ENCODE data around the gene ARMC9.

Gene ARMC9

GRCh38 chr2:231280846-231281245, 82.4 kb downstream of the ARMC9 start:
- no peak overlapping the region for H3K4me3 ChIP-seq (replicated peaks; ENCODE audit: low read depth, low read length)
- DNase-seq (ENCODE audit: low read depth), result no peak
- TF ChIP-seq, protein P1, sequence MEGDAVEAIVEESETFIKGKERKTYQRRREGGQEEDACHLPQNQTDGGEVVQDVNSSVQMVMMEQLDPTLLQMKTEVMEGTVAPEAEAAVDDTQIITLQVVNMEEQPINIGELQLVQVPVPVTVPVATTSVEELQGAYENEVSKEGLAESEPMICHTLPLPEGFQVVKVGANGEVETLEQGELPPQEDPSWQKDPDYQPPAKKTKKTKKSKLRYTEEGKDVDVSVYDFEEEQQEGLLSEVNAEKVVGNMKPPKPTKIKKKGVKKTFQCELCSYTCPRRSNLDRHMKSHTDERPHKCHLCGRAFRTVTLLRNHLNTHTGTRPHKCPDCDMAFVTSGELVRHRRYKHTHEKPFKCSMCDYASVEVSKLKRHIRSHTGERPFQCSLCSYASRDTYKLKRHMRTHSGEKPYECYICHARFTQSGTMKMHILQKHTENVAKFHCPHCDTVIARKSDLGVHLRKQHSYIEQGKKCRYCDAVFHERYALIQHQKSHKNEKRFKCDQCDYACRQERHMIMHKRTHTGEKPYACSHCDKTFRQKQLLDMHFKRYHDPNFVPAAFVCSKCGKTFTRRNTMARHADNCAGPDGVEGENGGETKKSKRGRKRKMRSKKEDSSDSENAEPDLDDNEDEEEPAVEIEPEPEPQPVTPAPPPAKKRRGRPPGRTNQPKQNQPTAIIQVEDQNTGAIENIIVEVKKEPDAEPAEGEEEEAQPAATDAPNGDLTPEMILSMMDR (IDR thresholded peaks at IDR 0.05; ENCODE audit: low read length, missing control alignments), result no peak

- no peak overlapping the region for H3K4me3 ChIP-seq (replicated peaks; ENCODE audit: low read depth, low read length)
- TF ChIP-seq, protein P1 (IDR thresholded peaks at IDR 0.05; ENCODE audit: low read length, missing control alignments), result no peak
- no peak for DNase-seq (ENCODE audit: low read depth)
Measured at GRCh38 chr2:231284296-231284695, 85.9 kb downstream of the ARMC9 start.

DNA sequence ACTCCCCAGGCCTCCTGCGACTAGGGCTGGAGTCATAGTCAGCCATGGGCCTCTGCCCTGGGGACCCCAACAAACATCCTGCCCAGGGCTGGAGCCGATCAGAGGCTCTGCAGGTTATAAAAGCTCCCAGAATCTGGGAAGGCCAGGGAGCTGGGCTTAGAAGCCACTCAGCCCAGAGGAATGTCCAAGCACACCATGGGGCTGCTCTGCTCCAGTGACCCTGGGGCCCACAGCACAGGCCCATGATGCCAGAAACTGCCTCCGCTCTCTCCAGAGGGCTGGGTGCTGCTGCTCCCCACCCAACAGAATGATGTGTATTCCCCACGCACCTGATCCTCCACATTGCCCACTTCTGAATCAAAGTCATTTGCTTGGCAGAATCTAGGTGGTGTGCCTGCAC, 88.5 kb downstream of the ARMC9 start:
- no peak for DNase-seq (ENCODE audit: low read depth)
- H3K4me3 ChIP-seq (replicated peaks; ENCODE audit: low read depth, low read length), result no peak overlapping the region
- TF ChIP-seq, protein P1 (IDR thresholded peaks at IDR 0.05; ENCODE audit: low read length, missing control alignments), result no peak

- TF ChIP-seq, protein P1 (IDR thresholded peaks at IDR 0.05; ENCODE audit: low read length, missing control alignments), result no peak
- no peak overlapping the region for H3K4me3 ChIP-seq (replicated peaks; ENCODE audit: low read depth, low read length)
- DNase-seq (ENCODE audit: low read depth), result no peak
Measured at GRCh38 chr2:231287696-231288095, 89.3 kb downstream of the ARMC9 start.

GRCh38 chr2:231288590-231288989, 90.2 kb downstream of the ARMC9 start:
- no peak overlapping the region for H3K4me3 ChIP-seq (replicated peaks; ENCODE audit: low read depth, low read length)
- TF ChIP-seq, protein P1 (IDR thresholded peaks at IDR 0.05; ENCODE audit: low read length, missing control alignments), result no peak
- no peak for DNase-seq (ENCODE audit: low read depth)

DNA sequence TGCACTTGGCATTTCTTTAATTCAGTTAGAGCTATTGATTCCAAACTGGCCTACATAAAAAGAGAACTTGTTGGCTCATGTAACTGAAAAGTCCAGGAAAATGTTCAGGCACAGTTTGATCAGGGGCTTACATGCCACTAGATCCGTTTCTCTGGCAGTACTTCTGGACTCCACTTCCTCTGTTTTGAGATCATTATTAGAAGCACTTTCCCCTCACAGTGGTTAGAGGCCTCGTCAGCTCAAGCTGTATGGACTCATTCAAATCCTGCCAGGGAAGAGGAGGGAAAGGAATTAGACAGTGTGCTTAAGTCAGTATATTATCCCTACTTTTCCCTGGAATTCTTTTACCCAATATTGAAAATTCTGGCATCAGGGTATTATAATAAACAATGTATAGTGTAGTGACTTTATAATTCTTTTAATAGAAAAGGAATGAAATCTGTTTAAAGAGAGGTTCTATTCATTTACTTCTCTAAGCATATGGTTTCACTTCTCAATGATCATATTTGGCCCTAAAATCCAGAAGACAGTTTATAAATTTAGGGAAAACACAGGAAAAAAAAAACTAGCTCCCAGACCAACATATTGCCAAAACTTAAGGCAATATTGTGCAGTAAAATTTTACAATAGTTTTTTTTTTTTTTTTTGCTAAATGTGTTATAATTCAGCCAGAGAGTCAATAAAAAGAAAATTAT, 92.0 kb downstream of the ARMC9 start:
- DNase-seq (ENCODE audit: low read depth), result no peak
- H3K4me3 ChIP-seq (replicated peaks; ENCODE audit: low read depth, low read length), result no peak overlapping the region
- TF ChIP-seq, protein P1 (IDR thresholded peaks at IDR 0.05; ENCODE audit: low read length, missing control alignments), result no peak

Data from fibroblast of pulmonary artery (primary cell).